ENCODE data around the gene PTPRJ. TPM values are rescaled to one million over a fixed set of nuclear protein-coding genes. Genes with fewer than 3 reads are reported as not detected.

Gene PTPRJ
- total and polyA plus RNA-seq, 2 of the 13 experiments (the other 11 are each of a cell fraction or from before 2014, with no cell fraction given), result 1.0 to 1.2 TPM

DNA sequence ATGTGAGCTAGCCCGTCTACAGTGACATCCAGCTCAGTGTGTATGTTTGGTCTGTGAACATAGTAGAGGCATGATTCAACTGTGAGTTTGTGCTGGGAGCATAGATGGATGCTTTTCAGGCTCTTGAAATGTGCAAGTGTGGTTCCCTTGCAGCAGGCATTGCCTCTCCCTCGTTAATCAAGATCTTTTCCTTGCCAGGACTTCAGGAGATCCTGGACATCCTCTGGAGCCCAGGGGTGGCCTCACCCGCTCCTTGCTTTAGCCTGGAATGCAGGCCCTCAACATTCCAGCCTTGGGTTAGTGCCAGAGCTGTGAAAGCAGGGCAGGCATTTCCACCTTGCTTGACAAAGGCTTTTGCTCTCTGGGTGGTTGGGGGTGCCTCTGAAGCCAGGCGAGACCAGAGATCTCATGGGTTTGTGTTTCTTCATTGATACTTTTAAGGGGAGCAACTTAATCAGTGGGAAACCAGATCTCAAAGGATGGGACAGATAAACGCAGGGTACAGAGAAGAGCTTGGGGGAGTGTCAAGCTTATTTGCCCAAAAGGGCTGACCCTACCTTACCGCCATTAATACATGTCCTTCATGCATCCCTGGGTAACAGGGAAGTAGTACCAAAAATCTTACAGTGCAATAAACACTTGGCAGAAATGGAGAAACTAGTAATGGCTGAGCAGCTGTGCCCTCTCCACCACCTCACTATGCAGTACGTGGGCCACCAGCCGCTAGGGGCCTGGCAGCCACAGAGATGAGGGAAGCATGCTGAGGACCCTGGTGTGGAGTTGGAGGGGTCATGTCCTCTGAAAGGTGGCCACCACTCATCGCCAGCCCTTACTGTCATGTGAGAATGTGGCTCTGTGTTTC lies 72.1 kb downstream of the PTPRJ start:
- H3K27me3 ChIP-seq (ENCODE audit: control insufficient read depth in 1 of 2, insufficient read depth in 2 of 2, low read length in 2 of 2), result no peaks in the 10 kb centered on the region
- no TSS peak for BruUV-seq (replicated peaks)
- intact Hi-C loops (cut with micrococcal nuclease; ENCODE audit: unreplicated experiment), result no loop called here
- in situ Hi-C loops (cut with HindIII; ENCODE audit: extremely low pct_ligation_motif_present, low pct_unique_long_range_greater_than_20kb), result no loop called here
- H3K36me3 ChIP-seq (replicated peaks in 1 of 2; ENCODE audit: control insufficient read depth in 1 of 2, insufficient read depth in 2 of 2, low read length in 2 of 2), result no peaks in the 10 kb centered on the region
- ChIA-PET CTCF (ENCODE audit: low intra/inter-chr PET ratio, low total read pairs) (no interaction called here), POLR2A (no interaction called here)
- no peak overlapping the region for H2AFZ ChIP-seq (ENCODE audit: low read length)
- DNase-seq (ENCODE audit: low spot score) (no peak), ATAC-seq (peak; percentile 39; the same call in 1 of the 3 replicates), FAIRE-seq (no peak)
- no peaks in the 10 kb centered on the region for H4K20me1 ChIP-seq (ENCODE audit: insufficient read depth, low read length)
- no peak overlapping the region for H3K4me2 ChIP-seq (ENCODE audit: low read depth, low read length)
- 85% methylated on average over 9 of the region's 9 CpGs for WGBS (ENCODE audit: low lambda C conversion rate)
- no peak overlapping the region for H3K4me3 ChIP-seq (replicated peaks in 1 of 3; ENCODE audit: insufficient read depth in 1 of 3, low read depth in 2 of 3, low read length in 3 of 3)
- no peak overlapping the region for H3K9ac ChIP-seq (ENCODE audit: insufficient read depth, low read depth, low read length)
- peaks cover 25% of the 10 kb centered on the region for H3K4me1 ChIP-seq (ENCODE audit: insufficient read depth, low read length)
- TF ChIP-seq ZNF775 (CRISPR knock-in tag; IDR thresholded peaks at IDR 0.05; ENCODE audit: borderline replicate concordance), result no peak
- TF ChIP-seq ZNF563 (CRISPR knock-in tag; IDR thresholded peaks at IDR 0.05), result no peak
- no peak for TF ChIP-seq HOXA5 (CRISPR knock-in tag; IDR thresholded peaks at IDR 0.05)
- TF ChIP-seq ZNF704 (CRISPR knock-in tag; IDR thresholded peaks at IDR 0.05; ENCODE audit: borderline replicate concordance), result no peak
- no peak for TF ChIP-seq KLF16 (CRISPR knock-in tag; IDR thresholded peaks at IDR 0.05)
- no peak for TF ChIP-seq ZNF770 (CRISPR knock-in tag; IDR thresholded peaks at IDR 0.05)
- no peak for TF ChIP-seq ZSCAN29 (CRISPR knock-in tag; conservative IDR thresholded peaks at IDR 0.05)
- TF ChIP-seq, protein P1, sequence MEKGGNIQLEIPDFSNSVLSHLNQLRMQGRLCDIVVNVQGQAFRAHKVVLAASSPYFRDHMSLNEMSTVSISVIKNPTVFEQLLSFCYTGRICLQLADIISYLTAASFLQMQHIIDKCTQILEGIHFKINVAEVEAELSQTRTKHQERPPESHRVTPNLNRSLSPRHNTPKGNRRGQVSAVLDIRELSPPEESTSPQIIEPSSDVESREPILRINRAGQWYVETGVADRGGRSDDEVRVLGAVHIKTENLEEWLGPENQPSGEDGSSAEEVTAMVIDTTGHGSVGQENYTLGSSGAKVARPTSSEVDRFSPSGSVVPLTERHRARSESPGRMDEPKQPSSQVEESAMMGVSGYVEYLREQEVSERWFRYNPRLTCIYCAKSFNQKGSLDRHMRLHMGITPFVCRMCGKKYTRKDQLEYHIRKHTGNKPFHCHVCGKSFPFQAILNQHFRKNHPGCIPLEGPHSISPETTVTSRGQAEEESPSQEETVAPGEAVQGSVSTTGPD (CRISPR knock-in tag; IDR thresholded peaks at IDR 0.05), result no peak
- TF ChIP-seq THAP11 (CRISPR knock-in tag; IDR thresholded peaks at IDR 0.05), result no peak
- no peak for TF ChIP-seq ZBTB20 (CRISPR knock-in tag; IDR thresholded peaks at IDR 0.05; ENCODE audit: borderline replicate concordance, low read depth)
- no peak for TF ChIP-seq TCF7 (IDR thresholded peaks at IDR 0.05; ENCODE audit: low read depth)
- no peak for TF ChIP-seq FIP1L1 (IDR thresholded peaks at IDR 0.05; ENCODE audit: borderline replicate concordance, insufficient read depth, low read depth, low read length)
- TF ChIP-seq TEAD3 (CRISPR knock-in tag; optimal IDR thresholded peaks at IDR 0.05; ENCODE audit: borderline replicate concordance), result no peak
- H3K27ac ChIP-seq (ENCODE audit: extremely low read length, insufficient read depth, low read length), result no peak overlapping the region
- H3K79me2 ChIP-seq (ENCODE audit: insufficient read depth, low read length), result no peaks in the 10 kb centered on the region
- H3K9me3 ChIP-seq (ENCODE audit: low read length), result no peaks in the 10 kb centered on the region
